Hepatocyte (in vitro differentiated cells): ENCODE measurements around the gene HEMK1.

ENCODE experiments used
- EZH2 ChIP-seq: fragments of 200-600 bp; sonication (generic); IDR thresholded peaks from 2 replicates; pipeline ENCODE4 v1.6.1; 2016; ENCODE audit warnings: antibody characterized with exemption, mild to moderate bottlenecking, borderline replicate concordance
- TF ChIP-seq, protein P1 (sequence below): fragments of 200-600 bp; sonication (generic); IDR thresholded peaks from 2 replicates; pipeline ENCODE4 v1.5.1; 2016; ENCODE audit warnings: antibody characterized with exemption, mild to moderate bottlenecking; ENCODE audit not compliant: poor library complexity

DNA sequence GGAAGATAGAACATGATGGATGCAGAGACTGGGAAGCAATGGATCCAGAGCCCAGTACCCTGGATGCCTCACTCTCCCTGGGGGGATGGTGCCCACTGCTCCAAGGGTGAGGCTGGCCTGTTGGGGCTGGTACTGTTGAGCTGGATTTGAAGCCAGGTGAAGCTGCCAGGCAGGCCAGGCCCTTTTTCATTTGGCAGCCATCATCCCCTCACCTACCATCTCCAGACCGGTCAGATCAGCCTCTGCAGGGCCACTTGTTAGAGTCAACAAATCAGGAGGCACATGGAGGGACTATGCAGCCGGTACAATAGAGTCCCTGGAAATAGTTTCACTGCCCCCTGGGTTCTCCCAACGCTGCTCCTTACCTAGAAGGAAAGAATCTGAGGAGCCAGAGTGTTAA, 53.6 kb downstream of the HEMK1 start:
- TF ChIP-seq, protein P1, sequence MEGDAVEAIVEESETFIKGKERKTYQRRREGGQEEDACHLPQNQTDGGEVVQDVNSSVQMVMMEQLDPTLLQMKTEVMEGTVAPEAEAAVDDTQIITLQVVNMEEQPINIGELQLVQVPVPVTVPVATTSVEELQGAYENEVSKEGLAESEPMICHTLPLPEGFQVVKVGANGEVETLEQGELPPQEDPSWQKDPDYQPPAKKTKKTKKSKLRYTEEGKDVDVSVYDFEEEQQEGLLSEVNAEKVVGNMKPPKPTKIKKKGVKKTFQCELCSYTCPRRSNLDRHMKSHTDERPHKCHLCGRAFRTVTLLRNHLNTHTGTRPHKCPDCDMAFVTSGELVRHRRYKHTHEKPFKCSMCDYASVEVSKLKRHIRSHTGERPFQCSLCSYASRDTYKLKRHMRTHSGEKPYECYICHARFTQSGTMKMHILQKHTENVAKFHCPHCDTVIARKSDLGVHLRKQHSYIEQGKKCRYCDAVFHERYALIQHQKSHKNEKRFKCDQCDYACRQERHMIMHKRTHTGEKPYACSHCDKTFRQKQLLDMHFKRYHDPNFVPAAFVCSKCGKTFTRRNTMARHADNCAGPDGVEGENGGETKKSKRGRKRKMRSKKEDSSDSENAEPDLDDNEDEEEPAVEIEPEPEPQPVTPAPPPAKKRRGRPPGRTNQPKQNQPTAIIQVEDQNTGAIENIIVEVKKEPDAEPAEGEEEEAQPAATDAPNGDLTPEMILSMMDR = no peak
- TF ChIP-seq EZH2 = no peak
